ENCODE data around the gene ACVR2B. TPM values are rescaled to one million over a fixed set of nuclear protein-coding genes. Genes with fewer than 3 reads are reported as not detected.
A peak's percentile ranks its signal among the peaks of the same experiment; 100 is the strongest.

ACVR2B gene
- total and polyA plus RNA-seq, 8 donors = 0.61 to 11.0 (median 1.7) TPM

DNA sequence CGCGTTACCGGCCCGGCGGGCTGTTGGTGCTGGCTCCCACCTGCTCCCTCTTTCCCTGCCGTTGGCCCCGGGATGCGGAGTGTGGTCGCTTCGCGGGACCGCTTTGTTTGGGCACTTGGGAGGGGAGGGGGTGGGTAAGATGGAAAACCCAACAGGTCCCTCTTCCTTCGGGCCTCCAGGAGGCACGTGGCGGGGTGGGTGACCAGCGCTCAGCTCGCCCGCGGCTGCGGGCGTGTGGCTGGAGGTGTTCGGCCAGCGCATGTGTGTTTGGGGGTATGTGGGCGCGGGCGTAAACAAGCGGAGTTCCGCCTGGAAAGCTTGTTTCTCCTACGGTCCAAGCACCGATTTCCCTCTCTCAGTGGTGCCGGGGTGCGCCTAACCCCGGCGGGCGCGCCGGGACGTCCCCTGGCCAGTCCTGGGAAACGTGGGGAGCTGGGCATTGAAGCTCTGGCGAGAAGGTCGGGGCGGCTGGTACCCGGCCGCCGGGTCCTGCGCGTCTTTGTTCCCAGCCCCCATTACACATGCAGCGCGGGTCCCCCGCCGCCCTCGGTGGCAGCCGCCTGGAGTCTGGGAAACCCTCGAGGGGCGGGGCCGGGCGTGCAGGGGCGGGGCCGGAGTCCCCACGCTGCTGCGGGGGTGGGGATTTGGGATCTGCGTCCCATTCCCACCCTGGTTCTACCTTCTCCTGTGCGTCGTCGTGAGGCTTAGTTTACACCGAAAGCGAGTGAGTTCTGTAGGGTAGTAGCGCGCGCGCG, 1.4 kb downstream of the ACVR2B start:
- 0 to 1% (median 1%) methylated on average over 18 to 72 of the region's 72 CpGs for WGBS, 5 donors
- DNase-seq = peak; percentile 87 to 91
- Histone ChIP-seq H3K36me3 (no peaks in the 10 kb centered on the region), H3K9me3 (no peaks in the 10 kb centered on the region), H3K27me3 (no peaks in the 10 kb centered on the region), H3K4me1 (peaks cover 23 to 65% (median 58%) of the 10 kb centered on the region in 4 donors), H3K27ac (peak overlapping the region; percentile 88 to 94 (median 90)), H3K4me3 (peak overlapping the region; percentile 75 to 90 (median 80))
- TF ChIP-seq POLR2AphosphoS5 (IDR thresholded peaks at IDR 0.05) (peak in 2 of 3 donors; percentile 64 to 69), EP300 (IDR thresholded peaks at IDR 0.05) (no peak), POLR2A (IDR thresholded peaks at IDR 0.05) (peak in 1 of 4 donors; percentile 51)
- intact Hi-C loops (cut with DNase I; ENCODE audit: low total_unique reads) = no loop called here

- WGBS, 5 donors = 6 to 10% (median 7%) methylated on average over 13 to 15 of the region's 15 CpGs
- peak overlapping the region; percentile 88 to 94 (median 90) for H3K27ac ChIP-seq
- peak in 1 of 2 donors; percentile 84 for DNase-seq
- no peaks in the 10 kb centered on the region for H3K9me3 ChIP-seq
- H3K4me1 ChIP-seq = peaks cover 31 to 73% (median 64%) of the 10 kb centered on the region in 4 donors
- intact Hi-C loops (cut with DNase I; ENCODE audit: low total_unique reads) = no loop called here
- TF ChIP-seq POLR2A (IDR thresholded peaks at IDR 0.05) (no peak), EP300 (IDR thresholded peaks at IDR 0.05) (no peak), POLR2AphosphoS5 (IDR thresholded peaks at IDR 0.05) (no peak)
- TF ChIP-seq, protein P1, sequence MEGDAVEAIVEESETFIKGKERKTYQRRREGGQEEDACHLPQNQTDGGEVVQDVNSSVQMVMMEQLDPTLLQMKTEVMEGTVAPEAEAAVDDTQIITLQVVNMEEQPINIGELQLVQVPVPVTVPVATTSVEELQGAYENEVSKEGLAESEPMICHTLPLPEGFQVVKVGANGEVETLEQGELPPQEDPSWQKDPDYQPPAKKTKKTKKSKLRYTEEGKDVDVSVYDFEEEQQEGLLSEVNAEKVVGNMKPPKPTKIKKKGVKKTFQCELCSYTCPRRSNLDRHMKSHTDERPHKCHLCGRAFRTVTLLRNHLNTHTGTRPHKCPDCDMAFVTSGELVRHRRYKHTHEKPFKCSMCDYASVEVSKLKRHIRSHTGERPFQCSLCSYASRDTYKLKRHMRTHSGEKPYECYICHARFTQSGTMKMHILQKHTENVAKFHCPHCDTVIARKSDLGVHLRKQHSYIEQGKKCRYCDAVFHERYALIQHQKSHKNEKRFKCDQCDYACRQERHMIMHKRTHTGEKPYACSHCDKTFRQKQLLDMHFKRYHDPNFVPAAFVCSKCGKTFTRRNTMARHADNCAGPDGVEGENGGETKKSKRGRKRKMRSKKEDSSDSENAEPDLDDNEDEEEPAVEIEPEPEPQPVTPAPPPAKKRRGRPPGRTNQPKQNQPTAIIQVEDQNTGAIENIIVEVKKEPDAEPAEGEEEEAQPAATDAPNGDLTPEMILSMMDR (IDR thresholded peaks at IDR 0.05) = no peak
- no peaks in the 10 kb centered on the region for H3K27me3 ChIP-seq
- no peaks in the 10 kb centered on the region for H3K36me3 ChIP-seq
- H3K4me3 ChIP-seq = peak overlapping the region; percentile 75 to 90 (median 80)
Measured at GRCh38 chr3:38455639-38456430, 2.1 kb downstream of the ACVR2B start.

GRCh38 chr3:38457111-38458003, 3.7 kb downstream of the ACVR2B start:
- TF ChIP-seq, protein P1 (IDR thresholded peaks at IDR 0.05) = no peak
- TF ChIP-seq POLR2AphosphoS5 (IDR thresholded peaks at IDR 0.05) (no peak), EP300 (IDR thresholded peaks at IDR 0.05) (no peak)
- intact Hi-C loops (cut with DNase I; ENCODE audit: low total_unique reads) = no loop called here
- Histone ChIP-seq H3K4me1 (peaks cover 36 to 80% (median 67%) of the 10 kb centered on the region in 4 donors), H3K27me3 (no peaks in the 10 kb centered on the region), H3K27ac (no peak overlapping the region), H3K36me3 (no peaks in the 10 kb centered on the region), H3K9me3 (no peaks in the 10 kb centered on the region), H3K4me3 (no peak overlapping the region)
- no peak for DNase-seq
- WGBS, 5 donors = 83 to 92% (median 89%) methylated on average over 9 of the region's 9 CpGs

DNA sequence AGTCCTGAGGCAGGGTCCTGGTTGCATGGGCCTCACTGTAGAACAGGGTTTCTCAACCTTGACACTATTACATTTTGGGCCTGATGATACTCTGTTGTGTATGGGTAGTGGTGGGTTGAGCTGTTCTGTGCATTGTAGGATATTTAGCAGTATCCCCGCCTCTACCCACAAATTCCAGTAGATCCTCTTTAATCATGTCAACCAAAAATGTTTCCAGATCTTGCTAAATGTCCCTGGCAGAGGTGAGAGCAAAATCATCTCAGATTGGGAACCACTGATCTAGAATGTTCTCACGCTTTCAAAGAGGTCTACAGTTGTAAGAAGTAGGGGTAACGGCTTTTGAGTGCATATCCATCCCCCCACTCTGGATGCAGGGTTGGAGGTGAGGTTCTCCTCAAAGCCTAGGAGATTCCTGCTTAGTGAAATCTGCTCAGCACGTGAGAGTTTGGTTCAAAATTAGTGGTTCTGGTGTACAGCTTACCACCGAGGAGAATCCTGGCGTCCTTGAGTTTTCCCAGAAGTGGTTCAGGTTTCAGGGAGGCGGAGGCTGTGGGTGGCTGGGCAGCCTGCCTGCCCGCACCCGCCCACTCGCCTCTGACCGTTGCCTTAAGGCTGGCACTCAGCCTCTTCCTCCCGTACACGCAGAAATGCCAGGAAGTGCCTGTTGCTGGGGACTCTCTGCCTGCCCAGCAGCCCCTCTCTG, 5.3 kb downstream of the ACVR2B start:
- Histone ChIP-seq H3K4me3 (peak overlapping the region; percentile 15 to 44 (median 26)), H3K27me3 (no peaks in the 10 kb centered on the region), H3K27ac (peak overlapping the region; percentile 74 to 83 (median 81)), H3K4me1 (peaks cover 31 to 70% (median 59%) of the 10 kb centered on the region in 4 donors), H3K36me3 (no peaks in the 10 kb centered on the region), H3K9me3 (no peaks in the 10 kb centered on the region)
- intact Hi-C loops (cut with DNase I; ENCODE audit: low total_unique reads) = no loop called here
- DNase-seq = peak; percentile 72 to 84
- TF ChIP-seq POLR2AphosphoS5 (IDR thresholded peaks at IDR 0.05) = peak; percentile 42 to 80 (median 69)
- TF ChIP-seq, protein P1 (IDR thresholded peaks at IDR 0.05) = no peak
- whole genome bisulfite sequencing, 5 donors = 32 to 50% (median 39%) methylated on average over 9 to 13 of the region's 13 CpGs

Data from stomach (tissue), 9 donors.